ENCODE data around the gene FGD6.
"Not testable (repeated sequence)": the region's sequence is repeated elsewhere in the genome, so short reads cannot be mapped to it uniquely, and the experiment has no call there.

Gene FGD6

DNA sequence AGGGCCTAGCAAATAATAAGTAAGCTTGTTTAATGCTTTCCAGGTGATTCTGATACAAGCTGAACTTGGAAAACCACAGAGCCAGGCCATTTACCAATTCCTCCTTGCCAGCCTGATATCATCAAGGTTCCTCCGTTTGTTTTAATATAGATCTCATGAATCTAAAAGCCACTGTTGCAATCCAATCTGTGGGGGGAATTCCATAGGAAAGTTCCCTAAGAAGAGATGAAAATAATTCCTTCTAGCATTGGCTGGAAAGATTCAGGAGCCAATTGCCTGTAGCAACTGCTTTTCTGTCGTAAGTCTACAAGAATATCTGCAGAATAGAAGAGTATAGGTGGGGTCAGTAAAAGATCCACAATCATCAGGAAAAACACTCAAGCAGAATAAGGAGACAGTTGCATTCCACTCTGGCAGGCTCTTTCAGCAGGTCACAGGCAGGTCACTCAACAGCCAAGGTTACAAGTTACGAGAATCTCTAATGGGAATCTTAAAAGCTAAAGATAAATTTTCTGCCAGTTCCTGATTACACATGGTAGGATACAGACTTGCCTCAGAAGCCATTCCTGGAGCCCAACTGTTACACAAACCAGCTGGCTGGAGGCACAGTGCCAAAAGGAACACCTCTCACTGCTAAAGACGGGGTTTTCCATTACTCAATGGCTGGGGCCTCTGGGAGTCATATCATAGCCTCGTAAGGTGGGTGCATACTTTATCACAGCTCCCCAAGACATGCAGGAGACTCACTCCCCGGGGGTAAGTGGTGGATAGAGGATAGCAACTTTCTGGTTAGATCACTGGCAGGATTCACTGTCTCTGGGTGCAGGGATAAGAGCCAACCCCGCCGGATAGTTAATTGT is 43.6 kb downstream of the FGD6 start:
- DNase-seq: no peak

DNA sequence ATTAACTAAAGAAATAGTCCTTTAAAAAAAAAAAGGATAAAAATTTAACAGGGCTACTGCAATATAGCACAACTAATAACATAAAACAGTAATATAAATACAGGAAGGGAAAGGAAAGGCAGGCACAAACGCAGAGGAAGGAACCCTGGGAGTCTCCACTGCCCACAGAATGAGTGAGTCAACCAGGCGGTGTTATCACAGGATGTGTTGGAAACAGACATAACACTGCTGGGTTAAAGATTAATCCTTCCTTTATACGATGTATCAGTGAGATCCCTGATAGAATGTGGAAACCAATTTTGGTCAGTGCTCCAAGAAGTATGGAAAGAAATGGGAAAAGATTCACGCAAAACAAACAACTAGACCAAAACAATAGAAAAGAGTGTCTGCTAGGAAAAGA is 47.9 kb downstream of the FGD6 start:
- no peak for DNase-seq

DNA sequence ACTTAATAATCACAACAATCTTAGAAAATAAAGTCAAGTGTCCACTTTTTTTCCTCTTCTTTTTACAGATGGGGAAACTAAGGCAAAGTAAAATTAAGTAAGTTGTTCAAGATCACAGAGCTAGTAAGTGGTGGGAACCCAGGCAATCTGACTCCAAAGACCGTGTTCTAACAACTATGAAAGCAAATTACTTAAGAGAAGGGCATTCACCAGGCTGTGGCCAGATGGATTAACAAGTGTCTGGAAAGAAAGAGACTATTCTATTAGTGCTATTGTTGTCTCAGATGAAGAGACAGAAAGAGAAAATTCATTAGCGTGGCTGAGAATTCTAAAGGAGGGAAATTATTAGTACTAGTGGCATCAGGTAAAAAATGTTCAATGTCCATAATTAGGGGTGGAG is 48.5 kb downstream of the FGD6 start:
- no peak for DNase-seq

DNA sequence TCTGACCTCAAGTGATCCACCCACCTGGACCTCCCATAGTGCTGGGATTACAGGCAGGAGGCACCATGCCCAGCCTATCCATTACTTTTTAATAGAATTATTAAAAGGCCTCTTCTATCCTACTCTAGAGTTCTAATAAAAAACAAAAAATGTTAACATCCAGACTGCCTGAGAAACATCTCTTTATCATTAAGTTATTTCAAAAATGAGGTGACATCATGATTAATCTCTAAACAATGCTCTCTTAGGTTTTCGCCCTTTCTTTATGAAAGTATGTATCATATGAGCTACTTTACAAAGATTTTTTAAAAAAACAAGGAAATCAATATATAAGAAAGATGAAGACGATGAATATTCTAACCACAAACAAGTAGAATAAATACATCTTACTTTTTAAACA is 52.6 kb downstream of the FGD6 start:
- no peak for DNase-seq

DNA sequence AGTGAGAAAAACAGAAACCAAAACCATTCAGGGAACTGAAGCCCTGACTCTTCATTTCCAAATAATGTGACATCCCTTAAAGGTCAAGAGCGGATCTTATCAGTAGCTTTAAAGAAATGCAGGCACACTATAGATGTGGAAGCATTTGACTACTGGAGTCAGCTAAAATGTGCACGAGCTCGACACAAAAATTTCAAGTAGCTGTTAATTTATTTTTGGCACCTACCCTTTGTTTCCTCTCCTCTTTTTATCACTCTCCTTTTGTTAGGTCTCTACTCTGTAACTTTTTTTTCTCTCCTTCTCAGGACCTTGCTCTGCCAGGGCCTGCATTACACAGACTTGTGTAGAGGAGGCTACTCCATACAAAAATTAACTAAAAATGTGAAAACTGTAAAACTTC is 58.3 kb downstream of the FGD6 start:
- DNase-seq: no peak

DNA sequence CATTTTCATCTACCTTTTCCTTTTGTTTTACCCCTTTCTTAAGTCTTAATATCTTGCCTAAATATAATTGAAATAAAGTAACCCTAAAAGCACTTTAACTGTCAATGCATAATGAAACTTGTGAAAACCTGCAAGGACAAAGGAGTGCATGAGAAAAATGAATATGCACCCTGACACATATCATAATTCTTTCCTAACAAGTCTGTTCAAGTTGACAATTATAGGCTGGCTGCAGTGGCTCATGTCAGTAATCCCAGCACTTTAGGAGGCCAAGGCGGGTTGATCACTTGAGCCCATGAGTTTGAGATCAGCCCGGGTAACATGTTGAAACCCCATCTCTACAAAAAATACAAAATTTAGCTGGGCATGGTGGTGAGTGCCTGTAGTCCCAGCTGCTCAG is 65.4 kb downstream of the FGD6 start:
- DNase-seq: no peak

DNA sequence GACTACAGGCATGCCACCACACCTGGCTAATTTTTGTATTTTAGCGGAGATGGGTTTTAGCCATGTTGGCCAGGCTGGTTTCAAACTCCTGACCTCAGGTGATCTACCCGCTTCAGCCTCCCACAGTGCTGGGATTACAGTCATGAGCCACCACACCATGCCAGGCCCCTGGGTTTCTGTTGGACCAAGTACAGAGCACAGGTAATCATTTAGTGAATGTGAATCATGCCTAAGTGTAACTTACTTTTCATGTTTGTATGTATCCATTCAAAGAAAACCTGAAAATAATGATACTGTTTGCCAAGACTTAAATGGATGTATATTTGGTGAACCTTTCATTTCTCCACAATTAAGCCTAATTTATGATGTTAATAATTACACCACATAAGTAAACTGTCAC is 65.9 kb downstream of the FGD6 start:
- no peak for DNase-seq

DNA sequence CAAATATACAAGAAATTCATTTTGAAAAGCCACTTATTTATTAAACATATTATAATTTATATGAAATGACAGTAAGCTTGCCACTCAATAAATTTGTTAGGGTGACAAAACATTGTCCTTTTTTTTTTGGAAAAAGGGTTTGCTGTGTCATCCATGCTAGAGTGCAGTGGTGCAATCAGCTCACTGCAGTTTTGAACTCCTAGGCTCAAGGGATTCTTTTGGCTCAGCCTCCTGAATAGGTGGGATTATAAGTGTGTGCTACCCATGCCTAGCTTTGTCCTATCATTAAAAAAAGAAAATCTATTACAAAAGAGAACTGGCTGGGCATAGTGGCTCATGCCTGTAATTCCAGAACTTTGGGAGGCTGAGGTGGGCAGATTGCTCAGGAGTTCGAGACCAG is 66.8 kb downstream of the FGD6 start:
- DNase-seq: no peak

DNA sequence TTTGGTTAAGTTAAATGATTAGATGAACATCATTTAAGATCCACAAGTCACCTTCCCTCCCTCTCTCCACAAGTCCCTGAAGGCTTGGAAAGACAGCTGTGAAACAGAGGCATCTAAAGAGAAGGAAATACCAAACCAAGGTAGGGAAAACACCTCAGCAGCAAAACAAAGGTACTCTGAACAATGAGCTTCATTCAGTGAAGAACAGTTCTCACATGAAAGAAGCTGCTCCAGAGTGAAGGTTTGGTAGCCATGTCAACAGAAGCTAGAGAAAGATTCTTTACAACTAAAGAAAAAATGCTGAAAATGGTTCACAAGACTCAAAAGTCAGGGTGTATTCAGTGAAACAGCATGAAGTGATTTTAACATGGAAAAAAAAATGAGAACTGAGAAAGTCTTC is 69.4 kb downstream of the FGD6 start:
- DNase-seq: no peak

DNA sequence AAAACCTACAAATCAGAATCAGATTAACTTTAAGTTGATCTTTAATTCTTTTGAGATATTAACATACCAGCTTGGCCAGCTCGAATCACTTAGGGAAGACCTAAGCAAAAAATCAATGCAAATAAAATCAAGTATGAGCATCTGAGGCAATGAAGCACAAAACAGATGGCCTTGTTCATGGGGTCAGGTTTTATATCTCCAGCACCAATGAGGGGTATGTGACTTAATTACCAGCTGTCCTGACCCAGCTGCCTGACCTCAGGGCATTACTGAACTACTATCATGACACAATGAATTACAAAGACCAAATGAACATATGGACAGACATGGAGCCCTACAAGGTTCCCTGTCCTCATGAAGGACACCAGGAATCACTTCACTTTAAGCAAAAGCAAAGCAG is 70.5 kb downstream of the FGD6 start:
- DNase-seq: no peak

DNA sequence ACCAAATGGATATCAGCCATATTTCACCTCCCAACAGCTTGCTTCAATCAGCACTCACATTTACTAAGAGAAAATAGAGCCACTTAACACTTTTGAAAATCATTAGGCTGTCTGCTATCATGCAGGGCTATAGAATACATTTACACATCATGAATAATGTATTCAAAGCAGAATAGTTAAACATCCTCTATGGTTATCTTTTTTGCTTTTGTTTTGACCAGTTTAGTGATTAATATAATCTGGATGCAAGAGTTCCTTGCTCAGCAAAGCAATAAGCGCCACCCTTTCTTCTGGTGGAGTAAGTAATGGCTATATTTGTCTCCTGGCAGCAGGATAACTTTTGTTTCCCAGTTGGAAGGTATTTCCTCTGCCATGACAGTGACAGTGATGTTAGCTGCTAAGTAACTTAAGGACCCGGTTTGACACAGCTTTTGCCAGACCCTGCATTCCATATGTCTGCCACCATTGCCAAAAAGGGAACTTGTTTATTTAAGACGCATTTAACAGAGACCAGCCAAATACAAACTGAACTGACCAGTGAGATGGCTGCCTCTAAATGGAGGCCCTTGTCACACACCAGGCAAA is 73.6 kb downstream of the FGD6 start:
- DNase-seq: no peak

DNA sequence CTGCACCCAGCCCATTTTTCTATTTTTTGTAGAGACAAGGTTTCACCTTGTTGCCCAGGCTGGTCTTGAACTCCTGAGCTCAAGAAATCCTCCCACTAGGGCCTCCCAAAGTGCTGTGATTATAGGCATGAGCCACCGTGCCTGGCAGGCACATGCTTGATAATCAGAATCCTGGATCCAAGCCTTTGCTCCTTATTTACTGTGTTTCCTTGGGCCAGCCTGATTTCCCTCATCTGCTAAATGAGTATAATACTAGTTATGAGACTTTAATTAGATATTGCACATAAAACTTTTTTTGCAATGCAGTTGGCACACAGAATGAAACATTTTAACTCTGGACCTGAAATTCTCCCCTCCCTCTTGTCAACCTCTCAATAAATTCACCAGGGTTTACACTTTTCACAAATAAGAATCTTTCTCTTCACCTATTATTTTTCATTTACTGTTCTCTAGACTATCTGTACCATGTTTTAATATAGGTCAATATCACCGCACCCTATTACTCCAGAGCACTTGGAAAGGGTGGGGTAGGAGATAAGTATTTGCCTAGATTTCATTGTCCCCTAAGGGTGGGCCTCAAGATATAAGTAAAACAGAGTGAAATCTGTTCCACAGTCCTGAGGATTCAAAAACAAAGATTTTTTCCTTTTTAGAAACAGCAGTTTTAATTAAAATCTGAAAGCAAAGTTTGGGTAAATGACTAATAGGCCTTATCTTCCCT is 74.7 kb downstream of the FGD6 start:
- DNase-seq: no peak

DNA sequence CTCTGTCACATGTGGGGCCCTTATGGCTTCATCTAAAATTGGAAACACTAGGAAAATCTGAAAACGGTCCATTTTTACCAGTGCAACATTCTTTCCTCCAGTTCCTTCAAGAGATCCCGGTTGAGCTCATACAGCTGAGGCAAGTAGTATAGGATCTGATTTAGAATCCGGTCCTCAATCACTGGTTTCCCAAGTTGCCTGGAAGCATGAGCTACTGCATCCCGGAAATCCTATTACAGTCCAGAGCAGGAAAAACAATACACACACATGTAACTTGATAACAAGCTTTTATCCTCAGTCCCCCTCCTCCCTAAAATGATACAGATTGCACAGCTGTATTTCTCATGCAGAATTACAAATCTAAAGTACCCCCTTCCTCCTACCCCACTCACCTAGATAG is 76.0 kb downstream of the FGD6 start:
- no peak for DNase-seq

DNA sequence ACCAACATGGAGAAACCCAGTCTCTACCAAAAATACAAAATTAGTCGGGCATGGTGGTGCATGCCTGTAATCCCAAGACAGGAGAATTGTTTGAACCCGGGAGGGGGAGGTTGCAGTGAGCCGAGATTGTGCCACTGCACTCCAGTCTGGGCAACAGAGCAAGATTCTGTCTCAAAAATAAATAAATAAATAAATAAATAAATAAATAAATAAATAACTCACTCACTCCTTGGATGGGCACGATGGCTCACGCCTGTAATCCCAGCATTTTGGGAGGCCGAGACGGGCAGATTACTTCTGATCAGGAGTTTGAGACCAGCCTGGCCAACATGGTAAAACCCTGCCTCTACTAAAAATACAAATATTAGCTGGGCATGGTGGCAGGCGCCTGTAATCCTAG is 79.2 kb downstream of the FGD6 start:
- not testable (repeated sequence) for DNase-seq

DNA sequence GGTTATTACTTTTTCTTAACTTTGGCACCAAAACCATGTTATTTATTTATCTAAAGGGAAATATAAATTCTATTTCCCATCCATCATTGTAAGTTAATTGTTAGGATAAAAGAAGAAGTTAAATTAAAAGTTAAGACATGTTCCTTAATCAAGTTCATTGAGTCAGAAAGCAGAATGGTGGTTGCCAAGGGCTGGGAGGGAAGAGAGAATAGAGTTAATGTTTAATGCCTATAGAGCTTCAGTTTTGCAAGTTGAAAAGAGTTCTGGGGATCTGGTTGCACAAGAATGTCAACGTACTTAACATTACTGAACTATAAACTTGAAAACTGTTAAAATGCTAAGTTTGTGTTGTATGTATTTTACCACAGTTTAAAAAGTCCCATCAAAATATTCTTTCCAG is 80.7 kb downstream of the FGD6 start:
- DNase-seq: no peak

DNA sequence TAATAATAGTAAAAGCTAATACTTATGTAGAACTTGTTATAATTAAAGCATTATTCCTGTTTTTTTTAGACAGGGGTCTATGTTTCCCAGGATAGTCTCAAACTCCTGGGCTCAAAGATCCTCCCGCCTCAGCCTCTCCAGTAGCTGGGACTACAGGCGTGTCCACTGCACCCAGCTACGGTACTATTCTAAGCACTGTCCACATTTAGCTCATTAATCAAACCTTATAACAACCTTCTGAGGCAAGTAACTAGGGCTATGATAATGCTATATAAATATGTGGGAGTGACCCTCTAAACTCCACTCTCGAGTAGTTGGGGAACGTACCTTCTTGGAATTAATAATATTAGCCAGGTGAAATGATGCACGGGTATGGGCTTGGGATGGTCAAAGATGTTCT is 83.2 kb downstream of the FGD6 start:
- DNase-seq: no peak

DNA sequence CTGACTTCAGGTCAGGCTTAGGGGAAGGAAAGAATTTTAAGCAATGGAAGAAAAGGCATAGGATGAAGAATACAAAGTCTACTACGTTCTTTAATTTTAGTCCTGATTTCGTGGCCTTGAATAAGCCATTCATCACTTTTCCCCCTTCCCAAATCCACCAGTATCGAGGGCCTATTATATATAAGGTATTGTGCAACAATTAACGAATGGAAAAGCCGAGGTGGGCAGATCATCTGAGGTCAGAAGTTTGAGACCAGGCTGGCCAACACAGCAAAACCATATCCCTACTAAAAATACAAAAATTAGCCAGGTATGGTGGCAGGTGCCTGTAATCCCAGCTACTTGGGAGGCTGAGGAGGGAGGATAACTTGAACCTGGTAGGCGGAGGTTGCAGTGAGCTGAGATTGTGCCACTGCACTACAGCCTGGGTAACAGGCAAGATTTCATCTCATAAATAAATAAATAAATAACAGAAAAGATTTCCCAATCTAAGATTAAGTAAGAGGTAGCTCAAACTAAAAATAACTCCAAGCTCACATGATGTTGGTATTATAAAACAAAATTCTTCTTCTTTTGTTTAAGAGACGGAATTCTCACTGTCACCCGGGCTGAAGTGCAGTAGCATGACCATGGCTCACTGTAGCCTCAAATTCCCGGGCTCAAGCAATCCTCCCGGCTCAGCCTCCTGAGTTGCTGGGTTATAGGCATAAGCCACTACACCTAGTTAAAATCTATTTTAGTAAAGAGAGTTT is 85.5 kb downstream of the FGD6 start:
- DNase-seq: no peak

DNA sequence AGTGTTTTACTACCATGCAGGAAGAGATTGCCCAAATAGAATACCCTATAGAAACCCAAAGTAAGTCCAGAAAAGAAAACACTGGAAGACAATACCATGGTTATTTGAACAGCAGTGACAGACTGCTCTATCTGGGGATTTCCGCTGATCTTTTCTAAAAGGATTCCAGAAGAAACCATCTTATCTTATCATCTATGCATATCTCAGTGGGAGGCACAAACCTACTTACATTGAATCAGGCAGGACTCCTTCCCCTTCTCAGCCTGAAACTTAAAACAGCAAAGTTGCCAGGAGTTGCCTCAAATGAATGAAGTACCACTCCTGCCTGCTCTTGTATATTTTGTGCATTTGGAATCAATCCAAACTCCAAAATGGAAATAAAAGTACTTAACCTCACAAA is 87.2 kb downstream of the FGD6 start:
- DNase-seq: no peak

DNA sequence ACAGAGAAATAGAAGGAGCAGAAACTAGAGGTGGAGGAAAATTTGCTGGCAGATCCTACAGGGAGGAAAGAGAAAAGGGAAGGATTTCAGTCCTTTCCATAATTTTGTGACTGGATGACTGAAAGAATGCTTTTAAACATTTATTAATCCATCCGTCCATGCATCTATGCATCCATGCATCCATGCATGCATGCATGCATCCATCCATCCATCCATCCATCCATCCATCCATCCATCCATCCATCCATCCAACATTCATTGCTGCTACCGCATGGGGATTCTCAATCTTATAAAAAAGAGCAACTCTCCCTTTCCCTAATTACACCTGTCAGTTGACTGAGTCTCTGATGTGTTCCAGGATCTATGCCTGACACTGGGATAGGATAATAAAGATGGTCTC is 88.2 kb downstream of the FGD6 start:
- DNase-seq: no peak

DNA sequence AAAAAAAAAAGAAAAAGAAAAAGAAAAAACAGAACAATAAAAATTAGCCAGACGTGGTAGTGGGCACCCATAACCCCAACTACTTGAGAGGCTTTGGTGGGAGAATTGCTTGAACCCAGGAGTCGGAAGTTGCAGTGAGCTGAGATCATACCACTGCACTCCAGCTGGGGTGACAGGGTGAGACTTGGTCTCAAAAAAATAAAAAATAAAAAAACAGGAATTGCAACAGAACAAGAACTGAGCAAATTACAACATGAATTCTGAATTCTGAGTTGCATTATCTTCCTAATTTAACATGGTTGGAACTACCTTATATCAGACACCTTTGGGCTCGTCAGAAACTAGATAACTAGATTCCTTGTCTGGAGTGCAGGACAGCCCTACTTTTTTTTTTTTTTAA is 90.5 kb downstream of the FGD6 start:
- DNase-seq: no peak

DNA sequence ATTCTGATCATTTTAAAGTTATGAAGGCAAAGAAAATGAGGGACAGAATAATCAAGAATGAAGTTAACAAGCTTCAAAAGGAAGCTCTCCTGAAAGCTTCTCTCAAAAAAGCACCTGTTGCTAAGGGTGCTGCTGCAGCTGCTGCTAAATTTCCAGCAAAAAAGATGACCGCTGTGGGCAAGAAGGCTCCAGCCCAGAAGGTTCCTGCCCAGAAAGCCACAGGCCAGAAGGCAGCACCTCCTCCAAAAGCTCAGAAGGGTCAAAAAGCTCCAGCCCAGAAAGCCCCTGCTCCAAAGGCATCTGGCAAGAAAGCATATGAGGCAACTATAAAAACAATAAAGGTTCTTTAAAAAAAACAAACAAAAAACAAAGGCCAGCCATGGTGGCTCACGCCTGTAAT is 91.2 kb downstream of the FGD6 start:
- DNase-seq: no peak

DNA sequence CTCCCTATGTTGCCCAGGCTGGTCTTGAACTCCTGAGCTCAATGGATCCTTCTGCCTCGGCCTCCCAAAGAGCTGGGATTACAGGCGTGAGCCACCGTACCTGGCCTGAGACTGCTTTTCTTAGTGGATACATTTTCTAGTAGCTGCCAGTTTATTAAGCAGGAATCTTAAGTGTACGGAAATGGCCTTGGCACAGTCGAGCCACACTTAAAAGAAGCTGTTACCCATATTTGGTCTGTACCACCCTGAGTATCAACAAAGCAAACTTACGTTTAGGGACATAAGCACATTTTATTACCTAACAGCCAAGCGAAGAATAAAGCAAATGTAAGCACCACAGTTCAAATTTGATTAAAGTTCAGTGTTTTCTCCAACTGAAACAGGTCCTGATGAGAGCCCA is 93.2 kb downstream of the FGD6 start:
- no peak for DNase-seq

DNA sequence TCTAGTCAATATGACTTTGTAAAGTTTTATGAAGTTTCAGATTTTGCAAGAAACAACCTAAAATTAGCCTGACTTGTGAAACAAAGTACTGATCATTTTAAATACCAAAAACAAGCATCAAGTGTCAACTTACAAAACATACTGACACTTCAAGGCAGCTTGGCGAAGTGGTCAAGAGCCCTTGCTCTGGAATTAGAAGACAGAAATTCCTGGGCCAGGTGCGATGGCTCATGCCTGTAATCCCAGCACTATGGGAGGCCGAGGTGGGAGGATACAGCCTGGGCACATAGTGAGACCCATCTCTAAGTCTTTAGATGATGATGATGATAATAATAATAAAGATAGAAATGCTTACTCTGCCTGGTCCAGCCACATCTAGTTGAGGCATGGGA is 98.5 kb downstream of the FGD6 start:
- DNase-seq: no peak

All from CD4-positive, alpha-beta T cell treated with Interleukin-10 for 1 hour (primary cell).